H1 (cell line): ENCODE results near the gene SLC35A2. TPM values are rescaled to one million over a fixed set of nuclear protein-coding genes. Genes with fewer than 3 reads are reported as not detected.
A peak's percentile ranks its signal among the peaks of the same experiment; 100 is the strongest.

Source experiments
- CTCF ChIA-PET: fragments of 300-600 bp; sonication (Branson Sonifier 250); formaldehyde crosslinking; loops from one replicate; lab custom pipeline; 2021; ENCODE audit not compliant: partially characterized antibody; lab: Charles Lee
- POLR2A ChIA-PET: fragments of 300-600 bp; sonication (Branson Sonifier 250); formaldehyde crosslinking; loops from one replicate; lab custom pipeline; 2021; ENCODE audit warnings: inconsistent platforms; ENCODE audit not compliant: partially characterized antibody; lab: Charles Lee
- DNase-seq, 2 experiments: peaks; one replicate each; pipeline versions ENCODE4 v3.0.0 to v3.0.0-alpha.2; 2010 to 2022; ENCODE audit warnings: low spot score in 2 of 2, low read depth in 1 of 2, mixed read lengths in 1 of 2
- FAIRE-seq: peaks from 2 replicates; lab custom pipeline; 2011; peaks lifted over from hg19 to GRCh38; lab: Jason Lieb, UNC
- H2AFZ ChIP-seq: 2 replicates; pipeline ENCODE4 v1.8.1; 2012; ENCODE audit warnings: low read length, inconsistent platforms
- H2AK5ac ChIP-seq: 2 replicates; pipeline ENCODE4 v1.6.1; 2013; ENCODE audit warnings: low read depth, low read length
- H2BK120ac ChIP-seq: replicated peaks from 2 replicates; pipeline ENCODE3; 2013; ENCODE audit warnings: low read depth, low read length, inconsistent platforms
- H2BK12ac ChIP-seq: 2 replicates; pipeline ENCODE4 v1.6.1; 2013; ENCODE audit warnings: low read depth, low read length
- H2BK15ac ChIP-seq: 2 replicates; pipeline ENCODE4 v1.6.1; 2013; ENCODE audit warnings: low read length
- H2BK20ac ChIP-seq: 2 replicates; pipeline ENCODE4 v1.6.1; 2013; ENCODE audit warnings: low read length
- H2BK5ac ChIP-seq: 2 replicates; pipeline ENCODE4 v1.6.1; 2013; ENCODE audit warnings: low read depth, low read length
- H3K14ac ChIP-seq: 2 replicates; pipeline ENCODE4 v1.6.1; 2013; ENCODE audit warnings: inconsistent platforms; ENCODE audit not compliant: insufficient read length
- H3K18ac ChIP-seq: 2 replicates; pipeline ENCODE4 v1.6.1; 2013; ENCODE audit warnings: low read length; ENCODE audit errors: extremely low read depth
- H3K23ac ChIP-seq: 2 replicates; pipeline ENCODE4 v1.6.1; 2013; ENCODE audit warnings: inconsistent platforms; ENCODE audit not compliant: insufficient read length
- H3K23me2 ChIP-seq: 2 replicates; pipeline ENCODE4 v1.6.1; 2013; ENCODE audit warnings: low read depth, low read length
- H3K27ac ChIP-seq: 2 replicates; pipeline ENCODE4 v1.6.1; 2011; ENCODE audit warnings: low read depth, low read length, inconsistent platforms
- H3K27me3 ChIP-seq, 4 experiments: replicated peaks in 1 of 4; 1 replicate in 1 of 4; 2 replicates in 3 of 4; pipeline versions ENCODE4 v1.6.1 to v1.8.1; 2011 to 2013; ENCODE audit warnings: low read length in 3 of 4, mild to moderate bottlenecking in 3 of 4, inconsistent platforms in 2 of 4, mixed read lengths in 2 of 4, moderate library complexity in 1 of 4; ENCODE audit not compliant: control insufficient read depth in 3 of 4, insufficient read depth in 3 of 4; ENCODE audit errors: extremely low read depth in 1 of 4
- H3K36me3 ChIP-seq, 4 experiments: 2 replicates each; pipeline versions ENCODE4 v1.6.1 to v1.8.1; 2011 to 2013; ENCODE audit warnings: mild to moderate bottlenecking in 4 of 4, low read length in 3 of 4, moderate library complexity in 2 of 4, control low read depth in 1 of 4, inconsistent platforms in 1 of 4; ENCODE audit not compliant: insufficient read depth in 4 of 4, control insufficient read depth in 2 of 4
- H3K4ac ChIP-seq: replicated peaks from 2 replicates; pipeline ENCODE3; 2013; ENCODE audit warnings: low read length, low read depth, mixed read lengths, inconsistent platforms; ENCODE audit not compliant: insufficient read length
- H3K4me1 ChIP-seq, 4 experiments: replicated peaks in 1 of 4; 1 replicate in 1 of 4; 2 replicates in 3 of 4; pipeline versions ENCODE4 v1.6.1 to v1.8.1; 2011 to 2013; ENCODE audit warnings: low read length in 3 of 4, inconsistent platforms in 2 of 4, mixed read lengths in 1 of 4; ENCODE audit not compliant: insufficient read depth in 4 of 4, control insufficient read depth in 3 of 4
- H3K4me2 ChIP-seq, 2 experiments: 2 replicates each; pipeline versions ENCODE4 v1.6.1 to v1.8.1; 2011 to 2013; ENCODE audit warnings: low read depth in 2 of 2, low read length in 2 of 2, control low read depth in 1 of 2, inconsistent platforms in 1 of 2, mild to moderate bottlenecking in 1 of 2; ENCODE audit not compliant: insufficient read depth in 1 of 2
- H3K4me3 ChIP-seq, 4 experiments: fragments of 200-600, 300-600 bp in 1 of 4; sonication (generic), shearing (Covaris generic), sonication (Bioruptor Twin) in 1 of 4; 2 replicates each; pipeline versions ENCODE4 v1.5.1 to v1.8.1; 2011 to 2016; ENCODE audit warnings: low read length in 4 of 4, low read depth in 3 of 4, control low read depth in 2 of 4, inconsistent platforms in 2 of 4, mild to moderate bottlenecking in 2 of 4, mixed read lengths in 1 of 4, moderate library complexity in 1 of 4; ENCODE audit not compliant: insufficient read depth in 2 of 4; ENCODE audit errors: extremely low read depth in 1 of 4
- H3K56ac ChIP-seq: replicated peaks from 2 replicates; pipeline ENCODE3; 2013; ENCODE audit warnings: low read depth, mild to moderate bottlenecking, mixed read lengths, low read length, inconsistent platforms; ENCODE audit not compliant: insufficient read length
- H3K79me1 ChIP-seq: 2 replicates; pipeline ENCODE4 v1.6.1; 2013; ENCODE audit warnings: low read depth, low read length, control low read depth
- H3K79me2 ChIP-seq, 2 experiments: 2 replicates each; pipeline versions ENCODE4 v1.6.1 to v1.8.1; 2012 to 2013; ENCODE audit warnings: low read length in 2 of 2, mild to moderate bottlenecking in 2 of 2, inconsistent platforms in 1 of 2; ENCODE audit not compliant: insufficient read depth in 2 of 2, control insufficient read depth in 1 of 2
- H3K9ac ChIP-seq, 4 experiments: replicated peaks in 1 of 4; 1 replicate in 1 of 4; 2 replicates in 3 of 4; pipeline versions ENCODE4 v1.6.1 to v1.8.1; 2011 to 2013; ENCODE audit warnings: low read depth in 3 of 4, low read length in 3 of 4, control low read depth in 2 of 4, mild to moderate bottlenecking in 2 of 4, moderate library complexity in 2 of 4, inconsistent platforms in 1 of 4; ENCODE audit errors: extremely low read depth in 1 of 4
- H3K9me3 ChIP-seq, 2 experiments: 2 replicates each; pipeline versions ENCODE4 v1.6.1 to v1.8.1; 2012 to 2013; ENCODE audit warnings: mild to moderate bottlenecking in 2 of 2, moderate library complexity in 2 of 2, control low read depth in 1 of 2, inconsistent platforms in 1 of 2, low read depth in 1 of 2, low read length in 1 of 2, mixed read lengths in 1 of 2; ENCODE audit not compliant: insufficient read depth in 2 of 2
- H4K20me1 ChIP-seq, 2 experiments: replicated peaks in 1 of 2; 2 replicates each; pipeline versions ENCODE3 to v1.8.1; 2011 to 2013; ENCODE audit warnings: inconsistent platforms in 2 of 2, low read length in 2 of 2, mild to moderate bottlenecking in 1 of 2; ENCODE audit not compliant: insufficient read depth in 2 of 2, control insufficient read depth in 1 of 2
- H4K5ac ChIP-seq: 2 replicates; pipeline ENCODE4 v1.6.1; 2013; ENCODE audit warnings: low read length, low read depth, mixed read lengths, inconsistent platforms; ENCODE audit not compliant: insufficient read length
- H4K8ac ChIP-seq: 2 replicates; pipeline ENCODE4 v1.8.0; 2013; ENCODE audit warnings: mild to moderate bottlenecking, moderate library complexity, low read length, inconsistent platforms; ENCODE audit not compliant: insufficient read depth; ENCODE audit errors: extremely low read depth
- H4K91ac ChIP-seq: replicated peaks from 2 replicates; pipeline ENCODE3; 2013; ENCODE audit warnings: low read length, mixed read lengths, inconsistent platforms; ENCODE audit not compliant: insufficient read length
- CHD1 ChIP-seq: IDR thresholded peaks from 2 replicates; pipeline ENCODE4 v1.6.1; 2012; ENCODE audit warnings: low read depth, low read length, improper control_type of control experiment
- HDAC6 ChIP-seq: IDR thresholded peaks from one replicate; pipeline ENCODE4 v1.7.1; 2012; ENCODE audit warnings: low read depth, mild to moderate bottlenecking, inconsistent platforms, low read length, moderate library complexity
- WGBS, 2 experiments: shearing (Covaris generic) in 1 of 2; methylation state at CpG; one replicate each; pipeline versions ENCODE4 v1.1.6 to v1.1.7; 2013 to 2015; ENCODE audit warnings: low lambda C conversion rate in 2 of 2, mixed read lengths in 2 of 2, inconsistent platforms in 1 of 2, low coverage in 1 of 2, missing lambda C conversion rate in 1 of 2; ENCODE audit not compliant: insufficient replicate concordance in 2 of 2, insufficient coverage in 1 of 2, insufficient read length in 1 of 2; ENCODE audit errors: extremely low coverage in 1 of 2, missing lambda C conversion rate in 1 of 2; 5-methylcytosine and 5-hydroxymethylcytosine counted together
- polyA plus RNA-seq, 7 experiments: library from polyadenylated mRNA; depleted of rRNA in 3 of 7; stranded (reverse) in 5 of 7; unstranded in 2 of 7; fragments of >200 nt in 5 of 7; fragments of 200-250 nt in 2 of 7; gene quantifications; 1 replicate in 5 of 7; 2 replicates in 1 of 7; 4 replicates in 1 of 7; pipeline versions ENCODE4 v1.2.1 to v1.2.3, GENCODE V29; 2011 to 2013; ENCODE audit warnings: missing spikeins in 2 of 7, mixed read lengths in 2 of 7
- total RNA-seq: library from RNA; stranded (reverse); fragmentation: NEBNext Ultra II Directional; extraction: Animal tissue kit (Norgen Biotek cat#: 25700); gene quantifications from 2 replicates; pipeline ENCODE4 v1.2.1, GENCODE V29; 2021

Gene SLC35A2
- total and polyA plus RNA-seq, 2 of the 8 experiments (the other 6 are each of a cell fraction or from before 2014, with no cell fraction given) = 21.4 to 48.3 TPM

DNA sequence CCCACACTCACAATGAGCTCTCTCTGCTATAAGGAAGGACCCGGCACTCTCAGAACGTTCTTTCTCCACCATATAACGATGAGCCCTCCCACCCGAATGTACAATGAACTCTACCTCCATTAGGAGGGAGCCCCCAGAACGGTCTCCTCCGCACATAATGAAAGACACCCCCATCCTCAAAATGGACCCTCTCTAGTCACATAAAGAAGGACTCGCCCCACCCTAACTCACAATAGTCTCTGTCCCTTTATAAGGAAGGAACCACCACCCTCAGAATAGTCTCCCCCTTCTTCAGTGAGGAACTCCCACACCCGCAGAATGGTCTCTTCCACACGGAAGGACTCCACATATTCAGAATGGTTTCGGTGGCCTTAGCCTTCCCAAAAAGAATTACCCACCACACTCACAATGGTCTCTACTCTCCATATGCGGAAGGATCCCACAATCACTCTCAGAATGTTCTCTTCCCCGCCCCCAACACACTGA is 477 bp downstream of the SLC35A2 start:
- H2AK5ac ChIP-seq = no peak overlapping the region
- H4K91ac ChIP-seq = no peak overlapping the region
- H3K27me3 ChIP-seq = no peaks in the 10 kb centered on the region
- peaks cover 0 to 28% of the 10 kb centered on the region in 2 experiments; a peak in 2 of 4 replicates for H3K79me2 ChIP-seq
- no peak overlapping the region for H3K56ac ChIP-seq
- H3K9ac ChIP-seq = peak overlapping the region; percentile 34 to 77 (median 48)
- H3K9me3 ChIP-seq = no peaks in the 10 kb centered on the region; a peak in 1 of 4 replicates
- no peak overlapping the region for H3K23ac ChIP-seq
- POLR2A ChIA-PET = interaction anchor here (0.6 to 30.9 kb wide), 18 partner anchors 8 to 262 kb away, joined by 3 to 572 read pairs (median 4); partner anchors contain the start of genes KCND1, OTUD5, PQBP1 and TIMM17B
- H2AFZ ChIP-seq = no peak overlapping the region
- CTCF ChIA-PET = interaction anchor here (0.6 to 1.4 kb wide), 2 partner anchors 17 to 128 kb away, joined by 3 to 4 read pairs; no protein-coding TSS in a partner anchor
- H4K8ac ChIP-seq = no peak overlapping the region
- no peaks in the 10 kb centered on the region for H3K23me2 ChIP-seq
- peak overlapping the region; percentile 75; the same call in 1 of the 2 replicates for H3K27ac ChIP-seq
- H2BK120ac ChIP-seq = no peak overlapping the region
- H3K4me3 ChIP-seq = peak overlapping the region; percentile 62 to 94 (median 80)
- no peak overlapping the region for H2BK20ac ChIP-seq
- no peak overlapping the region for H2BK15ac ChIP-seq
- H4K5ac ChIP-seq = no peak overlapping the region
- peaks cover 0 to 4% (median 3%) of the 10 kb centered on the region in 4 experiments; a peak in 5 of 7 replicates for H3K4me1 ChIP-seq
- H3K79me1 ChIP-seq = no peaks in the 10 kb centered on the region; the same call in 1 of the 2 replicates
- WGBS, 2 experiments = 21% methylated on average over 9 of the region's 12 CpGs; no CpG with 5 or more reads in 1 of the 2 experiments
- TF ChIP-seq HDAC6 = no peak
- 0 out of 2 replicates have a peak, but pooled peaks have one; percentile 53 for TF ChIP-seq CHD1
- peaks cover 11 to 34% (median 25%) of the 10 kb centered on the region in 4 experiments; a peak in 7 of 8 replicates for H3K36me3 ChIP-seq
- DNase-seq (no peak), FAIRE-seq (no peak)
- H2BK5ac ChIP-seq = peak overlapping the region; percentile 52; the same call in 1 of the 2 replicates
- peaks cover 10 to 12% of the 10 kb centered on the region in 2 experiments for H4K20me1 ChIP-seq
- H3K4ac ChIP-seq = no peak overlapping the region
- no peak overlapping the region for H3K18ac ChIP-seq
- H3K4me2 ChIP-seq = peak overlapping the region; percentile 65 to 71
- H3K14ac ChIP-seq = no peak overlapping the region
- H2BK12ac ChIP-seq = no peak overlapping the region; the same call in 1 of the 2 replicates
